HS-5 (cell line): ENCODE results near the gene ANKFN1.

Source experiments
- DNase-seq: peaks from one replicate; pipeline ENCODE4 v3.0.0-alpha.2; 2012; ENCODE audit warnings: low read depth

Gene ANKFN1

DNA sequence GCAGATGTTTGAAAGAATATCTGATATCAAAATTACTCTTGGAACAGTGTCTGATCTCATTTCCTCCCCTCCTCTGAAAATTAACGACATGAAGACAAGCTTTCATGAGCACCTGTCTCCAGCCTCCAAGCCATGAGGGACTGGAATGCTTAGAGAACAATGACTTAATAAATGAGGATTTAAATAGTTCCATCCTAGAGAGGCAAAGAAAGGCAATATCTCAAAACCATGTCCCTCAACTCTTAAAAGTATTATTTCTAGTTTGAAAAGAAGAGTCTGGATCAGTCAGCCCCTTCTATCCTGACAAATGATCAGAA lies 137.5 kb downstream of the ANKFN1 start:
- no peak for DNase-seq

DNA sequence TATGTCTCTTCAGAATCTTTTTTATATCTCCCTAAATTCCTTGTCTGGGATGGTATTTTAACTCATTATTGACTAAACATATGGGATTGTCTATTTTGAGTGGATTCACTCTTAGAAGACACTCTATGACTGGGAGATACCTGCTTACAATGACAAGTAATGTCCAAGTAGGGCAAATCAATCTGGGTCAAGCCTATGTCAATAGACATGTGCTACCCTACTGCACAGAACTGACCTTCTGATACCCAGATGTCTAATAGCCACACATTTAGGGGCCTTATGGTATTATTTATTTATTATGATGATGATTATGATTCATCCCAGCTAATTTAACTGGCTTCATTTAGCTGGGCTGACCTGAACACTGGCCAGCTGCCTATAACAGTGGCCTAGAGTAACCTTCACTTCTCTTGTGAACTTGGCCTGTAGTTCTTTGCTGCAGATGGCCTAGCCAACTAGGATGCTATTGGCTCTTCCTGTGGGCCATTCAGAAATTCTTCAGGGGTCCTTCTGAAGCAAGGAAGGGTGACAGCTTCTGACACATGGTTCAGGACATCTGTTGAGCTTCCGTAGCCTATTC lies 138.0 kb downstream of the ANKFN1 start:
- DNase-seq = no peak

DNA sequence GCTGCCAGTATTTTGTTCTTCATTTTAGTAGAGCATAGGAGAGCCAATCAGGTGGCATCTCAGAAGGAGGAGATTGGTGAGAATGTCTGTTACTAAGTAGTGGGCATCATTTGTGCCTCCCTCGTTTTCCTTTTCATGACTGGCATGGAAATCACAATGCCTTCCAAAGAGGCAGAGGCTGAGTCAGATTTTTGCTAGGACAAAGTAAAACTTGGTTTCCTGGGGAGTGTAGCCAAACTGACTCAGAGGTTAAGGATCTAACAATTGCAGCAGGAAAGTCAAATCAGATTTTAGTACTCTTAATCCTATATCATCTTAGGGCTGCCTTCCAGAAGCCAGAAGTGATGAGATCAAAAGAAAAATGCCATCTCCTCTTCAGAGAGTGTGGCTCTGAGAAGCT lies 138.7 kb downstream of the ANKFN1 start:
- DNase-seq = peak; percentile 75

DNA sequence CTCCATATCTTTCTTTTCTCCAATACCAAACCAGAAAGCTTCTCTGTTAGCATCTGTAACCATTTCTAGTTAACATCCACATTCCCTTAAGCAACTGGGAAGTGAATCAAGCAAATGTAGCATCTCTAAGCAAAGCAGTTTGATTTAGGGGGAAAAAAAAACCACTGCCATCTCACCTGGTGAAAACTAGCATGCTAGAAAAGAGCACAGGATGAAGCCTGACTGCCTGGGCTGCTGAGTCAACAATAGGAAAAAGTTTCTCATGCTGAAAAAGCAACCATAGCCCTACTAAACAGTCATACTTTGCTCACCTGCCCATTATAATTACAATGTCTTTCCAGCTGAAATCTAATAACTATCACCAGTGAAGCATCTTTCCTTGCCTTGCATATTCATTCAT lies 139.3 kb downstream of the ANKFN1 start:
- no peak for DNase-seq

DNA sequence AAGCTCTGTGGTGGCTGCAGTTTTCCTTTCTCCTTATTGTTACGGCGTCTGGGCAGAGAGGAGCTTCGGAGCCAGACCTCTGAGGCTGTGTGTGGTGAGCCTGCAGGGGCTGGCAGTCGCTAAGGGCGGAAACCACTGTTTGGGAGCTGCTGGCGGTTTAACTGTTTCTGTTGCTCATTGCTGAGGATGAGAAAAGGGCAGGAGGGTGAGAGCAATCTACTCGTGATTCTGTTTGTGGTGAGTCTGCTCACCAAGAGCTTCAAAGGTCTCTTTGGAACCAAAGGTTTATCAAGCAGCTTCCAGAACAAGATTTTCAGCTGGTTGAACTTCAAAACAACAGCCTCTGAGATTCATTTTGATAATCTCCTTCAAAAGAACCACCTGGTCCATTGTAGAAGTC lies 143.9 kb downstream of the ANKFN1 start:
- no peak for DNase-seq

DNA sequence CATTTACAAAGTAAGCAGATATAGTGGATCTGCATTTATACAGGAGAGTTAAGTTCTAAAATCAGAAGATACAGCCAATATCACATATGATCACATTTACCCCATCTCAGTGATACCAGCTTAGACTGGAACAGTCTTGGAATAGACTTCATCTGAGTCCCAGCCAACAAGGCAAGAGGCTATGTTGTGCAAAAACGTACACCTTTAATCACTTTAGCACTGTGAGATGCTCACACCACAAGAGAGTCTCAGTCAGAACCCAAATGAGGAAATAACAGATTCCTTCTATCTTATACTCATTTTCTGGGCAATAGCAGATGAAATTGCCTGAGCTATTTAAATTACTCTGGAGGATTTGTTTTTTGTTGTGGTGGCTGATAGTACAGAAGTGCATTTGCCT lies 145.6 kb downstream of the ANKFN1 start:
- DNase-seq = no peak

DNA sequence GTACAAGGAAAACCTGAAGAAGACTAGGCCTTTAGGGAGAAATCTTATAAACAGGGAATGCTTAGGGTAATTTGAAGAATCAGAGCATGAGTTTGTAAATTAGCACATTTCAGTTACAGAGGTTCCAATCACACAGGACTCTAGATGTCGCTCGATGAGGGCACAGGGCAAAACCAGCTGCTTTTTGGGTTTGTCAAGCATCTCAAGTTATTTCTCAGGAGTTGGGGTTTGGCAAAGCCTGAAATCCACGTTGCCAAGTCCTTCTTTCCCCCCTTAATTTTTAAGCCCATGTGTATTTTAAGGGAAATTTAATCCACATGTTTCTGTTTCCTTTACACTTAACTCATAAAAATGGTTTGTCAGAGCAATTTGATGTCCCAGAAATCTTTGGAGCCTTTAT lies 146.9 kb downstream of the ANKFN1 start:
- DNase-seq = no peak

DNA sequence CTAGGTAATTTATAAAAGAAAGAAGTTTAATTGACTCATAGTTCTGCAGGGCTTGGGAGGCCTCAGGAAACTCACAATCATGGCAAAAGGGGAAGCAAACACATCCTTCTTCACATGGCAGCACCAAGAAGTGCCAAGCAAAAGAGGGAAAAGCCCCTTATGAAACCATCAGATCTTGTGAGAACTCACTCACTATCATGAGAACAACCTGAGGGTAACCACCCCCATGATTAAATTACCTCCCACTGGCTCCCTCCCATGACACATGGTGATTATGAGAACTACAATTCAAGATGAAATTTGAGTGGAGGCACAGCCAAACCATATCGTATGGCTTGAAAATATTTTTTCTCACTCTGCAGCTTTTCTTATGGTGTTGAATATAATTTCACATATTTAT lies 151.7 kb downstream of the ANKFN1 start:
- DNase-seq = no peak

DNA sequence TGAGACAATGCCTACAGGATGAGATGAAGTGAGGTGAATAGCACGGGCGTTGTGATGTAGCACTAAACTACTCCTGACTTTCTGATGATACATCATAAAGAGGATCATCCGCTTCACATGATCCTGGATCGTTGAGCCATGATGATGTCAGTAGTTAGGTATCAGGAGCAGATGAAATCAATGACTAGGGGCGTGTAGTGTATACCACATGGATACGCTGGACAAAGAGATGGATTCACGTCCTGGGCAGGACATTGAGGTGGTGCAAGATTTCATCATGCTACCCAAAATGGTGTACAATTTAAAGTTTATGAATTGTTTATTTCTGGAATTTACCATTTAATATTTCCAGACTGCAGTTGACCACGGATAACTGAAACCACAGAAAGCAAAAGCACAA lies 156.6 kb downstream of the ANKFN1 start:
- DNase-seq = no peak

DNA sequence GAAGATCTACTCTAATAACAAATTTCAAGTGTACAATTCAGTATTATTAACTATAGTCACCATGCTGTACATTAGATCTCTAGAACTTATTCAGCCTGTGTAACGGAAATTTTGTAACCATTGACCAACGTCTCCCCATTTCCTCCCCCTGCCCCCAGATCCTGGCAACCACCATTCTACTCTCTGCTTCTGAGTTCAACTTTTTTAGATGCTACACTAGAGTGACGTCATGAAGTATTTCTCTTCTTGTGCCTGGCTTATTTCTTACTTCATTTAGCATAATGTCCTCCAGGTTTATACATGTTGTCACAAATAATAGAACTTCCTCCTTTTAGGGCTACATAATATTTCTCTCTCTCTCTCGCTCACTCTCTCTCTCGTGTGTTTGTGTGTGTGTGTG lies 157.5 kb downstream of the ANKFN1 start:
- DNase-seq = no peak

DNA sequence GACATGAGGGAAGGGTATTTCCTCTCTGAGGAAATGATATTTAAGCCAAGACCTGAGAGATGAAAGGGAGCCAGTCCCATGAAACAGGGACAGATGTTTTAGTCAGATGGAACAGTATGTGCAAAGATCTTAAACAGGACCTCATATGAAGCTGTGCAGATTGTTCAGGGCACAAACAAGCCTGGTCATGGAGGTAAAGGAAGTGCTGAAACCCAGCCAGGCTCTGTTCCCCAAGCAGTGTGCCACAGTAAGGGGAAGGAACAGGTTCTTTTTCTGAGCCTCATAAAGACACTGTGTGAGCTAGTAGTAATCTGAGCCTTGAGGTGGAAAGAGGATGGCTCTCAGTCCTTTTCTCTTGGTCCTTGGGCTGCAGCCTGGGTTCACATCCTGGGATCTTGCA lies 159.9 kb downstream of the ANKFN1 start:
- no peak for DNase-seq

DNA sequence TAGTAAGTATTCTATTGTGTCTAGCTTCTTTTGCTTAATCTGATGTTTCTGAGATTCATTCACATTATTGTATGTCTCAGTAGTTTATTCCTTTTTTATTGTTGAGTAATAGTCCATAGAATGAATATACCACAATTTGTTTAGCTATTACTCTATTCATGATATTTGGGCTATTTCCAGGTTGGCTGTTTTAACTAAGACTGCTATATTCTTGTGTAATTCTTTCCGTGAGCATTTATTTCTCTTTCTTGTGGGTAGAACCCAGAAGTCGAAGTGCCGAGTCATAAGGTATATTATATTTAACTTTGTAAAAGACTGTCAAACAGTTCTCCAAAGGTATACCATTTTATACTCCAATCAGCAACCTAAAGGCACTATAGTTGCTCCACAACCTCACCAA lies 160.8 kb downstream of the ANKFN1 start:
- DNase-seq = no peak

DNA sequence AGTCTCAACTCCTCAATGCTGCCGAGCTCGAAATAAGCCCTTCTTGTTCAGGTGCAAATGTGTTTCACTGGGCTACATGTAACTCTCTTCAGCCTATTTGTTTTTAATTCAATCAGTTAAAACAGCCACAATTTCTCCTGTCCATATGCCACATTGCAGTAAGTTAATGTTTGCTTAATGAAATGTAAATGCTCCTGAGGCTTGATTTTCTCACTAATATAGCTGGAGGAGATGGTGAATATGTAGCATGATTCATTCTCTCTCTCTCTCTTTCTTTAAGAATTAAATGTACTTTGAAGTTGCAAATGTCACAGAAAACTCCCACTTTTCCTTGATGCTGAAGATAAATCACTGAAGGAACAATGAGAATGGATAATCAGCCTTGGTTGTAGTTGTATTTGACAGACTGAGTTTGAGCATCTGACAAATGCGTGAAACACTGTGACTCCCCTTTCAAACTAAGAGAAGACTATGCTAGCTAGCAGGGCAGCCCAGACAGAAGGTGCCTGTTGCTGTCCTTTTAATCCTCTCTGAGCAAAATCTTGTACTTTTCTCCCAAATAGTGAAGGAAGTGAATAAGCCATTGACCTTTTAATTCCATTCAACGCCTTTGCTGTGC lies 161.8 kb downstream of the ANKFN1 start:
- no peak for DNase-seq

DNA sequence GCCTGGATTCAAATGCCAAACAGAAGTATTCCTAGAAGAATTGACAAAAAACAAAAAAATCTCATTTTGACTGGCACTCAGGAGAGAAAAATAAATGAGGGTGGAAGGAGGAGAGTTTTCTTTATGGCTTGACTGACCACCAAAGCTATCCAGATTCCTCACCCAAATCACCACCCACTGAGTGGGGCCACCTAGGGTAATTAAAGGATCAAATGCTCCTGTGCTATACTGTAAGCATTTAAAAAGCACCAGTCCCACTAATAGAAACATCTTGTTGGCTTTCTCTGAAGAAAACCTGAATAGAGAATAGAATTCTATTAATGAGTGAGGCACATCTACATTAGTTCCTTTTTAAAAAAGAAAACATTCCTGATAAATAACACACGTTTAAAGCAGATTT lies 163.3 kb downstream of the ANKFN1 start:
- no peak for DNase-seq

DNA sequence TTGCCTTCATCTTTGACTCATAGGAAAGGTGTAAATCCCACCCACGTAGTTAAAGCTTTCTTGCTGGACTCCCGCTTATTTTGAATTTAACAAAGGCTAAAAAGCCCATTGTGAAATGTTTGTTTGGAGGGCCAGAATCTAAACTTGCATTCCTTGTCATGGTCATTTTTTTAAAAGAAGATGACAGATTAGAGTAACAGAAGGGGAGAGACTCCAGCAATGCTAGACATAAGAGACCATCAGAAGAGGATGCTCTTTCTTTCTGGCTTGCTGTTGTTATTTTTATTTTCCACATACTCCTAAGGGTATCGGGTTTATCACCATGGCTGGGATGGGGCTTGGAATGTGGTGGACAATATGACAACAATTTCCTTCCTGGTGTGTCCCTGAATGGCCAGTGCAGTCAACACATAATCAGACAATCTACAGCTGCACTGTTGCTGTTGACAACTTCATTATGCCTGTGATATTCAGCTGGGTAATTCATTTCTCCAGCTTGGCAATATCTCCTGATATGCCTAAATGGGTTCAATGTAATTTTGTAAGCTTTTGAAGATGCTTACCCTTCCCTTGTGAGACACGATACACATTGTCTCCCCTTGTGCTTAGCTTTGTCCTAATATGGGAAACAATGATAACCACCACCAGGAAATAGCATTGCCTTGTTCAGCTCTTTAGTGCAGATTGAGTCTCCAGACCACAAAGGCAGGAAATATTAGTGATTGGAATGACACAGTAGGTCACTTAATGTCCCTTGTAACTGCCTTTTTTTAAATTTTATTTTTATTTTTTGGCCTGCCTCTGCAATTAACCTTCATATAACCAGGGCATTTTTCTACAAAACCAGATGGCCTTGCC lies 164.3 kb downstream of the ANKFN1 start:
- DNase-seq = no peak

DNA sequence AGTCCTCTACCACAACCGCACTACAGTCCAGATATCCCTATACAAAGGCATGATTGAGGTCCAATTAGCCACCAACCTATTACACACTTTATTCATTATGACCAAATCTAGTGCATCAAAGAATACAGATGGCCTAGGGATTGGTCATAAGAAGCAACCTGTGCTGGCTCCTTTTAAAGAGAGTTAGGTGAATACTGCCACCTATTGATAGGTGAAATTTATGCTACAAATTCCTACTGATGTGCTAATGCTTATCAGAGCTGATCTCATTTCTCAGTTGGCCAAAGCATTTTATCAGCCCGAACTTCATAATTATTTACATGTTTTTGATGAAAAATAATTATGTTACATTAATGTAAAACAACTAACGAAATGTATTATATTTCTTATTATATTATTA lies 166.3 kb downstream of the ANKFN1 start:
- DNase-seq = peak; percentile 32

DNA sequence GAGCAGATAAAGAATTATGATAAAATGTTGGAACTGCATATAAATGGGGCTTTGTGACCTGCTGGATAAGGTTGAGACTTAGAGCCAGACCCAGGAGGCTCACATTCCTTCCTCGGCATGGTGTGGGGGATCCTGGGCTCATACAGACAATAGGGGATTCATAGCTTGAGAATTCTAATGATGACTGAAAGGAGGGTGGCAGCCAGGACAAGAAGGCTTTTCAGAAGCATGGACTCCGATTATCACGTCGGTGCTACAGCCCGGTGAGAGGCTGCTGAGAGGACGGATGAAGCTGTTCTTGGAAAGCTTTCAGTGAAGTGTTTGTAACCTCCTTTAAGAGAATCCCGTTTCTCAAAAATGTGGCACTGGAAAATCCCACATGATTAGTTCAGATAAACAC lies 167.2 kb downstream of the ANKFN1 start:
- DNase-seq = no peak

DNA sequence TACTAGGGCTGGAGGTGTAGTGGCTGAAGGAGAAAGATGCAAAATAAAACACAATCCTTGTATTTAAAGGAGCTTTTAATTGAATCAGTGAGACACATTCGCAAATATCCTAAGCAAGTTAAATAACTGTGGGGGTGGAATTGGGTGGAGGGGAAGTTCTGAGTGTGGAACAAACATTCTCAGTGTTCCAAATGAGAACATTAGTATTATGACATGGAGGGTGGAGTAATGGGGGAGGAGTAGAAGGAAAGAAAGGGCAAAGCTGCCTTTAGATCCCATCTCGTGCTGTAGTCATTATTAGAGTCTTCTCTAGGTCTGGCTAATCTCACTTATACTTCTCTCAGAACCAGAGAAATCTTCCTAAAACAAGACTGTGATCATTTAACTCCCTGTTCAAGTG lies 169.7 kb downstream of the ANKFN1 start:
- DNase-seq = no peak

DNA sequence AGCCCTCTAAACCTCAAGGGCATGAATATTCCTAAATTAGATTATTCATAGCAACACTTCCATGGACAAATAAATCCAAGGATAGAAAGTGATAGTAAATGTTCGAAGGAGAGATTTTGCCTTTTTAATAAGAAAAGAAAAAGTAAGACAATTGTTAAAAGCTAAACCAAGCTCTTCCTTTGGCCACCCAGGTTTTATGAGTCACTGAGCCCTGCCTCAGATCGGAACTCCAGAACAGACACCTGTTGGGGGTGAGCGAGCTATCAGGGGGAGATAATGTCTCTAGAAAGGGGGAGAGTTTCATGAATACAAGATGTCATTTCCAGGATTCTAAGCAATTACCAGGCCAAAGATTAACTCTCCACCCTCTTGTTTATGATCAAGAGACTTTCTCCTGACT lies 171.4 kb downstream of the ANKFN1 start:
- DNase-seq = no peak

DNA sequence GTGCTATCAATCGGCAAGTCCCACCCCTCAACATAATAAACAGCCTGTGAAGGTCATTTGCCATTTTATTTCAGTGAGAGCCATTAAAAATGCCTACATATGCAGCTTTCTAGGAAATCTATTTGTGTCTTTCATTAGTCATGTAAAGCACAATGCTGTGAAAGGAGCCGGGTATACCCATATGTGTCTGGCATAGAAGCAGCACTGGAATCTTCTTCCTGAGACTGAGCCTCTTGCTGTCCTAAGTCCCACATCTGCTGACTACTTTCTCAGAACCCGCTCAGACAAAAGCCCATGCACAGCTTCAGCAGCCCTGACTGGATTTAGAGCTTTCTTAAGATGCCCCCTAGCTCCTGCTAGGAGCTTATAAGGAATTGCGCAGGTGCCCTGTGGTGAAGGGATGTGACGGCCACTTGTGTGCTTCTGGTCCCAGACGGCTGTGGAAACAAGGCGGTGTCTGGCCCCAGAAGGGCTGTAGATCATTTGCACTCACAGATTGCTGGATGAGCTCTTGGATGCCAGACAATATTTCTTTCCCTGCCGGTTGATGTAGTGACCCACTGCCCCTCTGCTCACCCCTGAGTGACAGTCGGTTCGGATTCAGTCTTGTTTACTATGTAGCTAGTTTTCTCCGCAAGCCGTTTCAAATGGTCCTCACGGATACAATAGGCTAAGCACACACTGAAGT lies 172.2 kb downstream of the ANKFN1 start:
- DNase-seq = no peak

DNA sequence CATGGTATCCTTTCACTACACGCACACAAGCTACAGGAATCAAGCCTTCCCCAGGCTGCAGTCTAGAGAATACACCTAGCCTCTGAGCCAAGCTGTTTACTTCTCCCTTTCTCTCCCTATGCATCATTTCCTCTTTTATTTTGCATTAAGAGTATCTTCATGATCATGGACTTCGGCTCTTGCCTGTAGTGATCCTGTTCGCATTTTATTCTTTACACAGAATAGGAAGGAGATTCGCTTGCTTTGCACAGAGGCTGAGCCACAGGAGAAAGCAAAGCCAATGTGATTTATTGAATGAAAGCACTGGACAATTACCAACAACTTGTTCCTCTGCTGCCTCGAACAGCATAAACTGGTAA lies 172.7 kb downstream of the ANKFN1 start:
- no peak for DNase-seq

DNA sequence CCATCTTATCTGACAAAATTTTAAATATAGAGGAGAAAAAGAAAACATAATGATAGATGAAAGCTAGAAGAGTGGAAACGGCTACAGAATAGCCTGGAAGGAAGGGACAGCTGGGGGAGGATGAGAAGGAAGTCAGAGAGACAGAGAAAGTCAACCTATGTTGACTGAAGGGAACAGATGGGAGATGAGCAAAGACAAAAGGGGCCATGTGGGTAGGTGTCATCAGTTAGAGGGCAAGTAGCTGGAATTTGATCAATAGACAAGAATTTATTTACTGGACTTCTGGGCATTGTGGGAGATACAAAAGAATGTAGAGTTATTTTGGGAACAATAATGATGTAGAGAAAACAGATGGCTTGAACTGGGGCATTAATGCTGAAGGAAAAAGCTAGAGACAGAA lies 194.4 kb downstream of the ANKFN1 start:
- DNase-seq = no peak

DNA sequence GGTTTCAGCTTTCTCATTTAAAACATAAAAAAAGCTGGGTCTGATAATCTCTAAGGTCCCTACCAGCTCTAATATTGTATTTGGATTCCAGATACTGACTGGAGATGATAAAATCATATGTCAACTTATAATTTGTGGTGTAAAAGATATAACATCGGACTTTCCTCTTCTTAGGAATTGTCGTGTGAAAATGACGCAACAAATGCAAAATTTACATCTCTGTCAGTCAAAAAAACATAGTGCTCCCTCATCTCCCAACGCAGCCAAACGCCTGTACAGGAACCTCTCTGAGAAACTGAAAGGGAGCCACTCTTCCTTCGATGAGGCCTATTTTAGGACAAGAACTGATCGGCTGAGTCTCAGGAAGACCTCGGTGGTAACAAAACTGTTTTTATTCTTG lies 197.3 kb downstream of the ANKFN1 start:
- DNase-seq = no peak
